Stimulated activated CD8-positive, alpha-beta memory T cell treated with anti-CD3 and anti-CD28 coated beads, Interleukin-7, amount 100 ng/mL, for 1 hour (primary cell): Measurements from ENCODE around the gene GALNT6.

Source experiments
- DNase-seq, 2 donors: peaks; one replicate each; pipeline ENCODE4 v3.0.0-alpha.2; 2020; ENCODE audit warnings: low read depth in 2 of 2

The GALNT6 gene

GRCh38 chr12:51405801-51406207 is 14.6 kb upstream of the GALNT6 start:
- DNase-seq = no peak

GRCh38 chr12:51404627-51405026 is 13.4 kb upstream of the GALNT6 start:
- DNase-seq = no peak

- no peak for DNase-seq
Measured at GRCh38 chr12:51403681-51404136, 12.5 kb upstream of the GALNT6 start.

GRCh38 chr12:51403159-51403558 is 12.0 kb upstream of the GALNT6 start:
- no peak for DNase-seq

GRCh38 chr12:51401900-51402299 is 10.7 kb upstream of the GALNT6 start:
- DNase-seq = no peak

GRCh38 chr12:51401486-51401885 is 10.3 kb upstream of the GALNT6 start:
- no peak for DNase-seq

- no peak for DNase-seq
Measured at GRCh38 chr12:51401020-51401419, 9.8 kb upstream of the GALNT6 start.

GRCh38 chr12:51399891-51400290 is 8.7 kb upstream of the GALNT6 start:
- DNase-seq = no peak

- no peak for DNase-seq
Measured at GRCh38 chr12:51397670-51398069, 6.5 kb upstream of the GALNT6 start.

- DNase-seq = no peak
Measured at GRCh38 chr12:51395283-51396230, 4.4 kb upstream of the GALNT6 start.

GRCh38 chr12:51393676-51394545 is 2.7 kb upstream of the GALNT6 start:
- no peak for DNase-seq

- DNase-seq = no peak
Measured at GRCh38 chr12:51392556-51393237, 1.5 kb upstream of the GALNT6 start.

GRCh38 chr12:51390891-51391282 is 319 bp downstream of the GALNT6 start:
- DNase-seq = no peak

- no peak for DNase-seq
Measured at GRCh38 chr12:51390457-51390856, 749 bp downstream of the GALNT6 start.

- DNase-seq = no peak
Measured at GRCh38 chr12:51389302-51389999, 1.8 kb downstream of the GALNT6 start.

GRCh38 chr12:51388846-51389245 is 2.4 kb downstream of the GALNT6 start:
- no peak for DNase-seq

- DNase-seq = no peak
Measured at GRCh38 chr12:51388069-51388799, 3.0 kb downstream of the GALNT6 start.

GRCh38 chr12:51386351-51386750 is 4.9 kb downstream of the GALNT6 start:
- no peak for DNase-seq

- no peak for DNase-seq
Measured at GRCh38 chr12:51383269-51383905, 7.8 kb downstream of the GALNT6 start.

- DNase-seq = no peak
Measured at GRCh38 chr12:51382173-51382572, 9.0 kb downstream of the GALNT6 start.
